GM12872 (cell line): ENCODE data around the gene SETD7.

Experiments
- CTCF ChIP-seq: IDR thresholded peaks from 3 replicates; pipeline ENCODE4 v1.5.1; 2011; ENCODE audit warnings: low read depth, mild to moderate bottlenecking, low read length, moderate library complexity; ENCODE audit not compliant: insufficient read depth

SETD7 gene

GRCh38 chr4:139472852-139473251, 83.2 kb downstream of the SETD7 start:
- no peak for TF ChIP-seq CTCF

- no peak for TF ChIP-seq CTCF
Observed at GRCh38 chr4:139470997-139471665, 84.9 kb downstream of the SETD7 start.

- no peak for TF ChIP-seq CTCF
Observed at GRCh38 chr4:139470295-139470694, 85.7 kb downstream of the SETD7 start.

GRCh38 chr4:139469869-139470268, 86.2 kb downstream of the SETD7 start:
- TF ChIP-seq CTCF: no peak

GRCh38 chr4:139469216-139469615, 86.8 kb downstream of the SETD7 start:
- no peak for TF ChIP-seq CTCF

- TF ChIP-seq CTCF: no peak
Observed at GRCh38 chr4:139465922-139466321, 90.1 kb downstream of the SETD7 start.

GRCh38 chr4:139461022-139461628, 94.9 kb downstream of the SETD7 start:
- no peak for TF ChIP-seq CTCF
